HG03039 (cell line): ENCODE measurements around the gene GAREM1.
A peak's percentile ranks its signal among the peaks of the same experiment; 100 is the strongest.

ENCODE experiments used
- ATAC-seq: cut with Tn5 transposase; IDR thresholded peaks from one replicate; pipeline ENCODE4 v1.9.1; 2021; ENCODE audit warnings: mild to moderate bottlenecking, moderate library complexity; ENCODE audit not compliant: unreplicated experiment

The GAREM1 gene

GRCh38 chr18:32335228-32335627 is 135.5 kb downstream of the GAREM1 start:
- no peak for ATAC-seq

- ATAC-seq: no peak
Measured at GRCh38 chr18:32333781-32334180, 136.9 kb downstream of the GAREM1 start.

DNA sequence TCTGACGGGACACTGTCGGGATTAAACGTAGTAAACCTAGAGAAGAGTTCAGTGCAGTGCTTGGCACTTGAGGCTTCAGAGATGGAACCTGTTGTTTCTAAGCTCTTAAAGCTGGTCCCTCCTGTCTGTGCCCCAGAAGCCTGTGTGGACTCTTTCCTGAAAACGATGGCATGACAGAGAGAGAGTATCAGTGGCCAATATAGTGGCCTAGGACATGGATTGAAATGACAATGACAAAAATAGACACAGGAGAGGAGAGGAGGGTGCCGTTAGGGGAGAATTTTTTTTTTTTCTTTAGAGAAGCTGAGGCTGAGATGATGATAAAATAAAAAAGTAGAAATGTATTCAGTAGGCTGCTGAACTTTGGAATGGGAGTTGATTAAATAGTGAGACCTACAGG is 138.0 kb downstream of the GAREM1 start:
- ATAC-seq: no peak

DNA sequence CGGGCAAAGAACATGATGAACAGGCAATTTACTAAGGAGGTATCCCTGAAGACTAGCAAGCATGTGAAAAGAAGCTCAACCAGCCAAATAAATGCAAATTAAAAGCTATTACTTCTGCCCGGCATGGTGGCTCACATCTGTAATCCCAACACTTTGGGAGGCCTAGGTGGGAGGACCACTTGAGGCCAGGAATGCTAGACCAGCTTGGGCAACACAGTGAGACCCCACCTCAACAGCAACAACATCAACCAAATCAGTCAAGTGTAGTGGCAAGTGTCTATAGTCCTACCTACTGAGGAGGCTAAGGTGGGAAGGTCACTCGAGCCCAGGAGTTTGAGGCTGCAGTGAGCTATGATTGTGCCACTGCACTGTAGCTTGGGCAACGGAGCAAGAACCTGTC is 141.7 kb downstream of the GAREM1 start:
- no peak for ATAC-seq

GRCh38 chr18:32328379-32328778 is 142.3 kb downstream of the GAREM1 start:
- ATAC-seq: no peak

DNA sequence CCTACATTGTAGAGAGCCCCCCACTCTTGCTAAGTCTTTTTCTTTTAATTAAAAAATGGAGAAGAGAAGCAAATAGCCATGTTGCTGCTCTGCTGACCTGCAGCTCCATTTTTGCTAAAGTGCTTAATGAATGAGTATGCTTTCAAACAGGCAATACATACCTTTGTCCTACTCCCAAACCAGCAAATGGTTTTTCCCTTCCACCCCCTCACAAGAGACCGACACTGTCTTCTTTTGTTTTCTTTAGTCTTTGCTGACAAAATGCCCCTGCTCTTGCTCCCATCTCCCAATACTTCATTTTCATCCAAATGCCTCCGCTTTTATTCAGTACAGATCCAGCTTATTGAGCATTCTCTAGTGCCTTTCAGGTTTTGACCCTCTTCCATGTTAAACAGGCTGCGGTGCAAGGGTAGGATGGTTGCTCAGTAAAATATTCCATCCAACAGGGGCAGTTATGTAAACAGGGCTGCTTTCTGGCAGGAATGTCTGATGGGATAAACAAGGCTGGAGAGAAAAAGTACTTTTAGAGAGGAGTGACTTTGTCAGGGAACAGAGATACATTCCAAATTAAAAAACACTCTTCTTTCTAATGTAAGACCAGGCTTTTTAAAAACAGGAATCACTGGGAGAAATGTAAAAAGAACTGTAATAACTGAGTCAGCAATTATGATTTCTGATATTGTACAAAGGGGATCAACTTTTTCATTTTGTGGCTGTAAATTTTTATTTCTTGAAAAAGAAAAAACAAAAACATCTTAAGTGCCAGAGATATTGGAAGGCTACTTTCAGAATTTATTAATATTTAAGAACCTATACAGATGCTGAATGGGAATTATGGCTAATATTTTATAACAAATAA is 144.0 kb downstream of the GAREM1 start:
- no peak for ATAC-seq

- ATAC-seq: no peak
Measured at GRCh38 chr18:32324181-32324580, 146.5 kb downstream of the GAREM1 start.

DNA sequence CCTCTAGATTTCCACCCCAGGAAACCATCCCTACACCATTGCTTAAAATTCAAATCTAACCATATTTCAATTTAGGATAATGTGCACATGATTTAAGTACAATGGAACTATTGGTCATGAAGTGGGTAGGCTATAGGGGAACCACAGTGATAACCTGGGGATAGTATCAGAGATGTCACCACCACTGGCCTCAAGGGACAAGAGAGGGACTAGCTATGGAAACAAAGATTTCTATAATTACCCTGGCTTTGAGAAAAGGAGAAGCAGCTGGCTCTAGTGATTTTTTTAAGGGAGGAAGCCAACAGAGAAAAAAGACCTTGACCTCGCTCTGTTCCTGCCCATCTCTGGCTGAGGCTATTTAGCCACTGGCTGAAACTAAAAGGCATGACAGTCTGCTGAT is 148.9 kb downstream of the GAREM1 start:
- no peak for ATAC-seq

DNA sequence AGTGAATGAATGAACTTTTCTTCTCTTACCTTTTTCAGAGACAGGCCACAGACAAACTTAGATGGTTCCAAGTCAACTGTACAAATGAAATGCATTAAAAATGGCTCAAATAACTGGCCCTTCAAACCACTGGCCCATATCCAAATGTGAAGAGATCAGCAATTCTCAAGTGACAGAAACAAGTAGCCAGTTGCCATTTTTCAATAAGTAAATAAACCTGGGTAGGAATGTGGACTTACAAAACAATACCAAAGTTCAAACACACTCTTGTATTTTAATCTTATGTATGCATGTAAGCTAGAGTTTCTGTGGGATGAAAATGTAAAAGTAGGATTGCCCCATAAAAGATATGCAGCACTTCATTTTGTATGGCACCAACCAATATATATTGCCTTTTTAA is 151.6 kb downstream of the GAREM1 start:
- ATAC-seq: no peak

DNA sequence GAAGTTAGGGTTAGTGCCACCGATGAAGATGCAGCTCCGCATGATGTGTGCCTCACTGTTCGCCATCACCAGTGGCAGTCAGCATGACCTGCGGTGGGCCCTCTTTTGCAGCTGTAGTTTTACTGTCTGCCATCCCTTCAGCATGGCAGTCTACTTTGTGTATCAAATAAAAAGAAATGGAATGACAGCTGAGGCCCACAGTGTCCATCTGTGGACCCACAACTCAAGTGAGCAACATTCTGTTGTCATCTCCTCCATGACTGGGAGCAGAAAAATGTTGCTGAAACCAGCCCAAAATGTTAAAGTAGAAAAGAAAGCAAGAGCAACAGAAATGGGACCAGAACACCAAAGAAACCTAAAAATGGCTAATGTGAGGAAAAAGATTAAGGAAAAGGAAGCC is 152.1 kb downstream of the GAREM1 start:
- no peak for ATAC-seq

- no peak for ATAC-seq
Measured at GRCh38 chr18:32317651-32318050, 153.0 kb downstream of the GAREM1 start.

DNA sequence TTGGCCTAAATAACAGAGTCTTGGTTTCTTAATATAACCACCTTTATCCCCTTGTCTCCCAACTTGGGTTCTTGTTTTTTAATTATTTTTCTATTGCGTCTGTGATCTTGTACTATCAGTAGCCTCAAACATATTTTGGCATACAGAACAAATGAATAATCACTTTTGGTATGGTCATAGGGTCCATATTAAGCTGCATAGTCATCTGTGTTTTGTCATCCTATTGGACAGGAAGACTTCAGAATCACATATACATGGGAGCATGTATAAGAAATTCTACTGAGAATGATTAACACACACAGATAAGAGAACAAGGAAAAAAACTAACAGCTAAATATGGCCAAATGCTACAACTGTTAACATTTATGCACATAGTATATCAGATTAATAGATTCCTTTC is 154.8 kb downstream of the GAREM1 start:
- ATAC-seq: no peak

DNA sequence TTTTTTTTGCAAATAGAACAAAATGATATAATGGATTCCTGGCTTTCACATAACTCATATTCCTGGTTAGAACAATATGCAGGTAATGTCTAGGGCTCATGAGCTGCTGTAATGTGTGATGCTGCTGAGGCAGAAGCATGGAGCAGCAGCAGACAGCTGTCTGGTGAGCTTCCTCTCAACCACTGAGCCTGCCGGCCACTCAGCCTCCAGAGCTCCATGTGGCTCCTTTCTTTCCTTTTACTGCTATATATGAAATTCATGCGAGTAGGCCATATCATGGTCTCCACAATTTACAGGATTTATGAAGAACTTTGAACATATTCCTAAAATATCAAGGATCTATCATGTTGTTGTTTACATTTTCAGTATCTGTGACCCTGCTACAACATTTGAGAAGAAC is 159.9 kb downstream of the GAREM1 start:
- ATAC-seq: no peak

GRCh38 chr18:32310101-32310500 is 160.6 kb downstream of the GAREM1 start:
- no peak for ATAC-seq

- ATAC-seq: no peak
Measured at GRCh38 chr18:32308493-32309120, 162.1 kb downstream of the GAREM1 start.

DNA sequence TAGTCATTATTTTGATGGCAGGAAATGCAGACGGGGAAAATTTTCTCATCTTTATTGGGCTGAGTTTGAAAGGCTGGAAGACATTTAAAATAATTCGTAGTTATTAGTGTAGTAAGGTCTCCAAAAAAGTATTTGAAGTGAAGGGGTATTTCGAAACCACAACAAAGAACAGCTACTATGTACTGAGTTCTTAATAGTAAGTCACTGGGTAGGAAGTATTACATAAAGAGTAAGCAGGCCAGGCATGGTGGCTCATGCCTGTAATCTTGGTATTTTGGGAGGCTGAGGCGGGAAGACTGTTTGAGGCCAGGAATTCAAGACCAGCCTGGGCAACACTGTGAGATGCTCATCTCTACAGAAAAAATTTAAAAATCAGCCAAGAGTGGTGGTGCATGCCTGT is 167.3 kb downstream of the GAREM1 start:
- ATAC-seq: no peak

- no peak for ATAC-seq
Measured at GRCh38 chr18:32302806-32303205, 167.9 kb downstream of the GAREM1 start.

GRCh38 chr18:32301976-32302743 is 168.5 kb downstream of the GAREM1 start:
- ATAC-seq: peak; percentile 95

DNA sequence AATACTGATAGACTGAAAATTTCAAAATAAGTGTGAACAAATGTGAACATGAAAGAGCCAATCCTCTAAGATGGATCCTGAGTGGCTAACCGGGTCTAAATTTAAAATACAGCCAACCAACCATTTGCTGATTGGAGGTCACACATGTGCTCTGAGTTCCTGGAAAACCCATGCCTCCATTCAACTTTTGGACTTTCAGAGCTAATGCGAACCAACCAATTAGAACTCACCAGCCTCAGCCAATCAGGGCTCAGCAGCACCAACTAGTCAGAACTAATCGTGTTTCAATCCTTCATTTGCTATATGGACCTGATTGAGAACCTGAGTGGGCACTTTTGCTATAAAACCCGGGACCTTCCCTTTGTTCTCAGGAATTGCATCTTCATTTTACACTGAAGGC is 169.3 kb downstream of the GAREM1 start:
- no peak for ATAC-seq

DNA sequence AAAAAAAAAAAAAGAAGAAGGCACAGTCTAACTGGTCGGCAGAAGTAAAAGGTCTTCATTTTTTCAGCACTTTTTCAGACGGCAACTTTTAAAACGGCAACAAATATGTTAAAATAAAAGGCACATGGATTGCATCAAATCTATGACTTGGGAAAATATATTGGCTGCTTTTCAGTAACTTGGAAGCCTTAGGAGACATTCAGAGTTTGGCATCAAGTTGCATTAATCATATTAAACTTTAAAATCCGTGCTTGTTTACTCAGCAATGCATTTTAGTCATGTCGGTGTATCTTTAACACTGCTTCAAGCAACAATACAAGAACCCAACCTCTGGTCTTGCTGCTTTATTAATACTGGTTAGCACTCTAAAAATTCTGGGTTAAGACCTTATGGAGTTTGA is 169.8 kb downstream of the GAREM1 start:
- no peak for ATAC-seq

- ATAC-seq: no peak
Measured at GRCh38 chr18:32299484-32299883, 171.2 kb downstream of the GAREM1 start.

DNA sequence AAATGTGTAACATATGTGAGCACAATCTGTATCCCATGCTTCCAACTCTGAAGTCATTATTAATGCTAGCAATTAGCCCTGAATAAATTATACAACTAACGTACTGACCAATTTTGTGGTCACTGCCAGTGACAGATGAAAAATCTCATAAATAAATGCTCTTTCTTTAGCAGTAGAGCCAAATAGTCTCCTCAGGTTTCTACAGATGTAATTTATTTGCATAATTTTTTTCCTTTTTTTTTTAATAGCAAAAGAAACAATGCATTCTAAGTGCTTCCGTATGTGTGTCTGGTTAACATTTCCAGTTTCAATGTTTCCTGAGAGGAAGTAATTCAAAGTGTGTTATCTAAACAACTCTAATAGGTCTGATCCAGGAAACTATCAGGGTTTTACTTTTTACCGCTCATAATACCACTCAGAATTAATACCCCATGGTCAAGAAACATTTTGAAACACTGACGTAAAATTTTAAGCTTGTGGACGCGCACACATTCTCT is 172.5 kb downstream of the GAREM1 start:
- ATAC-seq: no peak
